Ishikawa (cell line): ENCODE measurements around the gene LPAR3.

Source experiments
- EP300 ChIP-seq: IDR thresholded peaks from 2 replicates; pipeline ENCODE4 v1.6.1; 2012; ENCODE audit warnings: borderline replicate concordance
- NFIC ChIP-seq: IDR thresholded peaks from 2 replicates; pipeline ENCODE4 v1.6.1; 2012
- RAD21 ChIP-seq: IDR thresholded peaks from 2 replicates; pipeline ENCODE4 v1.6.1; 2012; ENCODE audit warnings: low read depth
- TAF1 ChIP-seq: IDR thresholded peaks from 2 replicates; pipeline ENCODE4 v1.6.1; 2012; ENCODE audit warnings: low read depth, mild to moderate bottlenecking
- TCF12 ChIP-seq: IDR thresholded peaks from 2 replicates; pipeline ENCODE4 v1.6.1; 2012; ENCODE audit warnings: low read depth
- YY1 ChIP-seq: IDR thresholded peaks from 2 replicates; pipeline ENCODE4 v1.6.1; 2012; ENCODE audit warnings: low read depth
- ZBTB7A ChIP-seq: IDR thresholded peaks from 2 replicates; pipeline ENCODE4 v1.6.1; 2012; ENCODE audit warnings: low read depth

GRCh38 chr1:84855168-84855567 lies 37.8 kb downstream of the LPAR3 start:
- TF ChIP-seq TAF1 (no peak), ZBTB7A (no peak), TCF12 (no peak), NFIC (no peak), YY1 (no peak), RAD21 (no peak), EP300 (no peak)
